Measurements from ENCODE around the gene SIGLEC7. TPM values are rescaled to one million over a fixed set of nuclear protein-coding genes. Genes with fewer than 3 reads are reported as not detected.

The SIGLEC7 gene
- total and polyA plus RNA-seq, 9 donors: 0.38 to 3.7 (median 1.5) TPM; not detected in 2

- H3K4me1 ChIP-seq (ENCODE audit: insufficient read depth): no peaks in the 10 kb centered on the region
- H3K36me3 ChIP-seq: no peaks in the 10 kb centered on the region
- H3K4me3 ChIP-seq: no peak overlapping the region
- H3K27me3 ChIP-seq: no peaks in the 10 kb centered on the region
- H3K27ac ChIP-seq: no peak overlapping the region
- no peak for TF ChIP-seq POLR2A (IDR thresholded peaks at IDR 0.05)
- no peak for TF ChIP-seq CTCF (IDR thresholded peaks at IDR 0.05)
- TF ChIP-seq EP300 (IDR thresholded peaks at IDR 0.05): no peak
- 82 to 90% (median 90%) methylated on average over 9 of the region's 9 CpGs for WGBS, 3 donors
- DNase-seq: no peak
- intact Hi-C loops (cut with DNase I): no loop called here
- no peaks in the 10 kb centered on the region for H3K9me3 ChIP-seq
Observed at GRCh38 chr19:51137792-51138425, 4.2 kb upstream of the SIGLEC7 start.

- Histone ChIP-seq H3K4me1 (ENCODE audit: insufficient read depth) (no peaks in the 10 kb centered on the region), H3K27ac (no peak overlapping the region), H3K27me3 (no peaks in the 10 kb centered on the region), H3K9me3 (no peaks in the 10 kb centered on the region), H3K36me3 (no peaks in the 10 kb centered on the region), H3K4me3 (no peak overlapping the region)
- 64 to 71% (median 69%) methylated on average over 6 of the region's 6 CpGs for WGBS, 3 donors
- intact Hi-C loops (cut with DNase I): no loop called here
- TF ChIP-seq POLR2A (IDR thresholded peaks at IDR 0.05): no peak
- no peak for TF ChIP-seq EP300 (IDR thresholded peaks at IDR 0.05)
- TF ChIP-seq CTCF (IDR thresholded peaks at IDR 0.05): no peak
- no peak for DNase-seq
Observed at GRCh38 chr19:51138549-51138979, 3.5 kb upstream of the SIGLEC7 start.

GRCh38 chr19:51139299-51140014 lies 2.6 kb upstream of the SIGLEC7 start:
- 51 to 67% (median 58%) methylated on average over 4 of the region's 4 CpGs for WGBS, 3 donors
- intact Hi-C loops (cut with DNase I): no loop called here
- H3K27ac ChIP-seq: no peak overlapping the region

GRCh38 chr19:51140441-51140840 lies 1.7 kb upstream of the SIGLEC7 start:
- Histone ChIP-seq H3K27ac (no peak overlapping the region), H3K9me3 (no peaks in the 10 kb centered on the region), H3K4me3 (no peak overlapping the region), H3K4me1 (ENCODE audit: insufficient read depth) (no peaks in the 10 kb centered on the region), H3K36me3 (no peaks in the 10 kb centered on the region), H3K27me3 (no peaks in the 10 kb centered on the region)
- 43 to 50% (median 49%) methylated on average over 6 of the region's 6 CpGs for WGBS, 3 donors
- intact Hi-C loops (cut with DNase I): no loop called here
- DNase-seq: peak in 1 of 5 donors; percentile 4
- TF ChIP-seq EP300 (IDR thresholded peaks at IDR 0.05) (no peak), POLR2A (IDR thresholded peaks at IDR 0.05) (no peak), CTCF (IDR thresholded peaks at IDR 0.05) (no peak)

More at GRCh38 chr19:51139299-51140014, 2.6 kb upstream of the SIGLEC7 start:
- Histone ChIP-seq H3K9me3 (no peaks in the 10 kb centered on the region), H3K4me1 (ENCODE audit: insufficient read depth) (no peaks in the 10 kb centered on the region), H3K36me3 (no peaks in the 10 kb centered on the region), H3K4me3 (no peak overlapping the region), H3K27me3 (no peaks in the 10 kb centered on the region)
- no peak for DNase-seq
- TF ChIP-seq CTCF (IDR thresholded peaks at IDR 0.05) (no peak), EP300 (IDR thresholded peaks at IDR 0.05) (no peak), POLR2A (IDR thresholded peaks at IDR 0.05) (no peak)
